Hepatocyte (in vitro differentiated cells): ENCODE measurements around the gene KIAA0513.

Experiments used
- CTCF ChIP-seq: fragments of 200-600 bp; sonication (generic); IDR thresholded peaks from 2 replicates; pipeline ENCODE4 v1.5.1; 2016; ENCODE audit warnings: antibody characterized with exemption, mild to moderate bottlenecking; ENCODE audit not compliant: poor library complexity
- EZH2phosphoT487 ChIP-seq: fragments of 200-600 bp; sonication (generic); IDR thresholded peaks from one replicate; pipeline ENCODE4 v1.6.1; 2018; ENCODE audit warnings: antibody characterized with exemption, mild to moderate bottlenecking, low read depth, moderate library complexity; ENCODE audit not compliant: unreplicated experiment, severe bottlenecking

- TF ChIP-seq CTCF (no peak), EZH2phosphoT487 (no peak)
Observed at GRCh38 chr16:85141491-85142128, 114.0 kb downstream of the KIAA0513 start.
